Fibroblast of skin of left biceps (primary cell): ENCODE data around the gene SYTL3.
"Not testable (repeated sequence)": the region's sequence is repeated elsewhere in the genome, so short reads cannot be mapped to it uniquely, and the experiment has no call there.

ENCODE experiments used
- DNase-seq, 2 experiments: peaks; one replicate each; pipeline ENCODE4 v3.0.0-alpha.2; 2013; ENCODE audit warnings: low read depth in 2 of 2

Gene SYTL3

GRCh38 chr6:158649289-158650143, at the start of gene SYTL3:
Gene SYTL3, plus strand, starts transcription at chr6:158650054. Its CDS starts 13,215 bp downstream, at chr6:158663269.
- no peak for DNase-seq

GRCh38 chr6:158603261-158604047, 46.4 kb upstream of the SYTL3 start:
- DNase-seq = no peak

GRCh38 chr6:158604048-158604406, 45.8 kb upstream of the SYTL3 start:
- DNase-seq = no peak

- DNase-seq = peak; percentile 32 to 44
Observed at GRCh38 chr6:158605266-158605878, 44.5 kb upstream of the SYTL3 start.

- DNase-seq = not testable (repeated sequence)
Observed at GRCh38 chr6:158606011-158606410, 43.8 kb upstream of the SYTL3 start.

- DNase-seq = no peak
Observed at GRCh38 chr6:158606935-158607334, 42.9 kb upstream of the SYTL3 start.

GRCh38 chr6:158607411-158608170, 42.3 kb upstream of the SYTL3 start:
- no peak for DNase-seq

- DNase-seq = no peak
Observed at GRCh38 chr6:158608221-158608620, 41.6 kb upstream of the SYTL3 start.

GRCh38 chr6:158609455-158610155, 40.2 kb upstream of the SYTL3 start:
- no peak for DNase-seq

GRCh38 chr6:158610319-158610968, 39.4 kb upstream of the SYTL3 start:
- no peak for DNase-seq

GRCh38 chr6:158611039-158611438, 38.8 kb upstream of the SYTL3 start:
- DNase-seq = no peak

GRCh38 chr6:158611541-158612370, 38.1 kb upstream of the SYTL3 start:
- DNase-seq = no peak

- not testable (repeated sequence) for DNase-seq
Observed at GRCh38 chr6:158614606-158615005, 35.2 kb upstream of the SYTL3 start.

- not testable (repeated sequence) for DNase-seq
Observed at GRCh38 chr6:158618289-158618688, 31.6 kb upstream of the SYTL3 start.

- DNase-seq = no peak
Observed at GRCh38 chr6:158619922-158620801, 29.7 kb upstream of the SYTL3 start.

- no peak for DNase-seq
Observed at GRCh38 chr6:158620963-158621693, 28.7 kb upstream of the SYTL3 start.

- no peak for DNase-seq
Observed at GRCh38 chr6:158621694-158622544, 27.9 kb upstream of the SYTL3 start.
